Ishikawa (cell line): ENCODE results near the gene ANKRD30A.

Source experiments
- MAX ChIP-seq: IDR thresholded peaks from 2 replicates; pipeline ENCODE4 v1.6.1; 2012
- TCF12 ChIP-seq: IDR thresholded peaks from 2 replicates; pipeline ENCODE4 v1.6.1; 2012; ENCODE audit warnings: low read depth
- YY1 ChIP-seq: IDR thresholded peaks from 2 replicates; pipeline ENCODE4 v1.6.1; 2012; ENCODE audit warnings: low read depth

GRCh38 chr10:37381271-37381670, 255.9 kb downstream of the ANKRD30A start:
- TF ChIP-seq MAX (no peak), TCF12 (no peak), YY1 (no peak)
